ENCODE data around the gene FUS. TPM values are rescaled to one million over a fixed set of nuclear protein-coding genes. Genes with fewer than 3 reads are reported as not detected.

The FUS gene
- total and polyA plus RNA-seq, 2 of the 13 experiments (the other 11 are each of a cell fraction or from before 2014, with no cell fraction given) = 68.1 to 168 TPM

DNA sequence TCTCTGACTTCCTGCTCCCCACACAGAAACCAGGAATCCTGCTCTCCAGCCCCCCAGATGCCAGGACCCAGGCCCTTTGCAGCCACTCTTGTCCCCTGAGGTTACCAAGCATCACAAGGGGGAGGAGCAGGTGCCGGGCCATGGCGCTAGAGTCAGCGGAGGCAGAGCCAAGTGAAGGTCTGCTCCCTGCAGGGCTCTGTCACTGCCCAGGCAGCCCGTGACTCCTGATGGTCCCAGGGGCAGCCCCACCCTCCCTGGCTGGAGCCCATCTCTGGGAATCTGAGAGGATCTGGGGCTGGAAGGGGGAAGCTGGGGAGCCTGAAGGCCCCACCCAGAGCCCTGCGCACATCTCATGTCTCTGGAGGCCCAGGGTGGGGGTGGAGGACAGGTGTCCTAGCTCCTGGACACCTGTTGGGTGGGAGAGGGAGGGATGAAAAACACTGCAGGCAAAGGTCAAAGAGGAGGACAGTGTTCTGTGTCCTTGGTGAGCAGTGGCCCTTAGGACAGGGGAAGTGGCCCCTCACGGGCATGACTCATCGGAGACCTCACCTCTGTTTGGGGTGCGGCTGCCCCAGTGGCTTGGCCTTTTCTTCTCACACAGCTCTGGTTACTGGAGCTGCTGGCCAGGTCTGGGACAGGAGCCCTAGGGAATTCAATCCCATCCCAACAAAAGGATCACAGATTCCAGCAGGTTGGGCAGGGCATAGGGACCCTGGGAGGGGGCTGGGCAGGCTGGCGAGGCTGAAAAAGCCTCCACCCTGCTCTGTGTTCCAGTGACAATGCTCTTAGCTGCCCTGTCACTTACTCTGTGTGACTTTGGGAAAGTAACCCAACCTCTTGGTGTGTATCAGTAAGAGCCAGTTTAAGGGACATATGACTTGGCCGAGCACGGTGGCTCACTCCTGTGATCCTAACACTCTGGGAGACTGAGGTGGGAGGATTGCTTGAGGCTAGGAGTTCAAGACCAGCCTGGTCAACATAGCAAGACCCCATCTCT lies 29.7 kb upstream of the FUS start, which contains the start of gene PRSS36:
Gene PRSS36, minus strand, starts transcription at position 173 of the 997 bp plus-strand sequence. Its CDS starts 31 bp downstream, at position 142.
- Histone ChIP-seq H3K4me2 (ENCODE audit: low read depth, low read length) (0 out of 2 replicates have a peak within 1 kb of the TSS, but pooled peaks have one; percentile 2), H3K4me1 (ENCODE audit: insufficient read depth, low read length) (peaks cover 31% of the 10 kb centered on the region), H3K27me3 (ENCODE audit: control insufficient read depth in 1 of 2, insufficient read depth in 2 of 2, low read length in 2 of 2) (peaks cover 1 to 35% of the 10 kb centered on the region in 2 experiments; a peak in 4 of 5 replicates), H3K9ac (ENCODE audit: insufficient read depth, low read depth, low read length) (no peak within 1 kb of the TSS), H3K9me3 (ENCODE audit: low read length) (no peaks in the 10 kb centered on the region), H3K27ac (ENCODE audit: extremely low read length, insufficient read depth, low read length) (no peak within 1 kb of the TSS), H2AFZ (ENCODE audit: low read length) (no peak within 1 kb of the TSS), H4K20me1 (ENCODE audit: insufficient read depth, low read length) (no peaks in the 10 kb centered on the region), H3K79me2 (ENCODE audit: insufficient read depth, low read length) (no peaks in the 10 kb centered on the region), H3K36me3 (replicated peaks in 1 of 2; ENCODE audit: control insufficient read depth in 1 of 2, insufficient read depth in 2 of 2, low read length in 2 of 2) (no peaks in the 10 kb centered on the region), H3K4me3 (replicated peaks in 1 of 3; ENCODE audit: insufficient read depth in 1 of 3, low read depth in 2 of 3, low read length in 3 of 3) (no peak within 1 kb of the TSS; a peak in 1 of 6 replicates)
- FAIRE-seq (no peak), ATAC-seq (peak; percentile 67), DNase-seq (ENCODE audit: low spot score) (no peak)
- ChIA-PET POLR2A (interaction anchor here (0.8 kb wide), 1 partner anchor 10 kb away, joined by 3 read pairs; no protein-coding TSS in a partner anchor), CTCF (ENCODE audit: low intra/inter-chr PET ratio, low total read pairs) (no interaction called here)
- no TSS peak for BruUV-seq (replicated peaks)
- WGBS (ENCODE audit: low lambda C conversion rate) = 10% methylated on average over 10 of the region's 11 CpGs
- in situ Hi-C loops (cut with HindIII; ENCODE audit: extremely low pct_ligation_motif_present, low pct_unique_long_range_greater_than_20kb) (no loop called here), intact Hi-C loops (cut with micrococcal nuclease; ENCODE audit: unreplicated experiment) (loop anchor here (10.0 kb wide), 1 partner anchor 195 kb away; the partner anchor contains the start of gene SETD1A)
- TF ChIP-seq ZNF331 (CRISPR knock-in tag; IDR thresholded peaks at IDR 0.05) (no peak), DNMT3B (CRISPR knock-in tag; conservative IDR thresholded peaks at IDR 0.05) (no peak), GPBP1L1 (CRISPR knock-in tag; IDR thresholded peaks at IDR 0.05) (no peak), ZNF333 (CRISPR knock-in tag; IDR thresholded peaks at IDR 0.05; ENCODE audit: borderline replicate concordance) (no peak), ZNF556 (CRISPR knock-in tag; IDR thresholded peaks at IDR 0.05; ENCODE audit: borderline replicate concordance) (no peak), MTA1 (CRISPR knock-in tag; IDR thresholded peaks at IDR 0.05; ENCODE audit: borderline replicate concordance) (no peak), ZNF557 (CRISPR knock-in tag; IDR thresholded peaks at IDR 0.05) (no peak), CENPBD1 (CRISPR knock-in tag; IDR thresholded peaks at IDR 0.05; ENCODE audit: borderline replicate concordance, low read depth) (no peak), IRF2 (CRISPR knock-in tag; IDR thresholded peaks at IDR 0.05) (no peak), NR2F6 (IDR thresholded peaks at IDR 0.05) (0 out of 2 replicates have a peak, but pooled peaks have one; percentile 9), NR2F6 (CRISPR knock-in tag; IDR thresholded peaks at IDR 0.05) (peak; percentile 63; the same call in 1 of the 2 replicates), TGIF2 (CRISPR knock-in tag; IDR thresholded peaks at IDR 0.05) (no peak)
- TF ChIP-seq, protein P1, sequence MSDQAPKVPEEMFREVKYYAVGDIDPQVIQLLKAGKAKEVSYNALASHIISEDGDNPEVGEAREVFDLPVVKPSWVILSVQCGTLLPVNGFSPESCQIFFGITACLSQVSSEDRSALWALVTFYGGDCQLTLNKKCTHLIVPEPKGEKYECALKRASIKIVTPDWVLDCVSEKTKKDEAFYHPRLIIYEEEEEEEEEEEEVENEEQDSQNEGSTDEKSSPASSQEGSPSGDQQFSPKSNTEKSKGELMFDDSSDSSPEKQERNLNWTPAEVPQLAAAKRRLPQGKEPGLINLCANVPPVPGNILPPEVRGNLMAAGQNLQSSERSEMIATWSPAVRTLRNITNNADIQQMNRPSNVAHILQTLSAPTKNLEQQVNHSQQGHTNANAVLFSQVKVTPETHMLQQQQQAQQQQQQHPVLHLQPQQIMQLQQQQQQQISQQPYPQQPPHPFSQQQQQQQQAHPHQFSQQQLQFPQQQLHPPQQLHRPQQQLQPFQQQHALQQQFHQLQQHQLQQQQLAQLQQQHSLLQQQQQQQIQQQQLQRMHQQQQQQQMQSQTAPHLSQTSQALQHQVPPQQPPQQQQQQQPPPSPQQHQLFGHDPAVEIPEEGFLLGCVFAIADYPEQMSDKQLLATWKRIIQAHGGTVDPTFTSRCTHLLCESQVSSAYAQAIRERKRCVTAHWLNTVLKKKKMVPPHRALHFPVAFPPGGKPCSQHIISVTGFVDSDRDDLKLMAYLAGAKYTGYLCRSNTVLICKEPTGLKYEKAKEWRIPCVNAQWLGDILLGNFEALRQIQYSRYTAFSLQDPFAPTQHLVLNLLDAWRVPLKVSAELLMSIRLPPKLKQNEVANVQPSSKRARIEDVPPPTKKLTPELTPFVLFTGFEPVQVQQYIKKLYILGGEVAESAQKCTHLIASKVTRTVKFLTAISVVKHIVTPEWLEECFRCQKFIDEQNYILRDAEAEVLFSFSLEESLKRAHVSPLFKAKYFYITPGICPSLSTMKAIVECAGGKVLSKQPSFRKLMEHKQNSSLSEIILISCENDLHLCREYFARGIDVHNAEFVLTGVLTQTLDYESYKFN (CRISPR knock-in tag; conservative IDR thresholded peaks at IDR 0.05) = peak; percentile 56
- TF ChIP-seq, protein P2, sequence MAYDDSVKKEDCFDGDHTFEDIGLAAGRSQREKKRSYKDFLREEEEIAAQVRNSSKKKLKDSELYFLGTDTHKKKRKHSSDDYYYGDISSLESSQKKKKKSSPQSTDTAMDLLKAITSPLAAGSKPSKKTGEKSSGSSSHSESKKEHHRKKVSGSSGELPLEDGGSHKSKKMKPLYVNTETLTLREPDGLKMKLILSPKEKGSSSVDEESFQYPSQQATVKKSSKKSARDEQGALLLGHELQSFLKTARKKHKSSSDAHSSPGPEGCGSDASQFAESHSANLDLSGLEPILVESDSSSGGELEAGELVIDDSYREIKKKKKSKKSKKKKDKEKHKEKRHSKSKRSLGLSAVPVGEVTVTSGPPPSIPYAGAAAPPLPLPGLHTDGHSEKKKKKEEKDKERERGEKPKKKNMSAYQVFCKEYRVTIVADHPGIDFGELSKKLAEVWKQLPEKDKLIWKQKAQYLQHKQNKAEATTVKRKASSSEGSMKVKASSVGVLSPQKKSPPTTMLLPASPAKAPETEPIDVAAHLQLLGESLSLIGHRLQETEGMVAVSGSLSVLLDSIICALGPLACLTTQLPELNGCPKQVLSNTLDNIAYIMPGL (CRISPR knock-in tag; IDR thresholded peaks at IDR 0.05; ENCODE audit: borderline replicate concordance in 1 of 2, low read depth in 1 of 2) = no peak
- TF ChIP-seq, protein P3, sequence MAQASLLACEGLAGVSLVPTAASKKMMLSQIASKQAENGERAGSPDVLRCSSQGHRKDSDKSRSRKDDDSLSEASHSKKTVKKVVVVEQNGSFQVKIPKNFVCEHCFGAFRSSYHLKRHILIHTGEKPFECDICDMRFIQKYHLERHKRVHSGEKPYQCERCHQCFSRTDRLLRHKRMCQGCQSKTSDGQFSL (CRISPR knock-in tag; IDR thresholded peaks at IDR 0.05) = no peak

Measured in HepG2 (cell line).